RWPE1 (cell line): ENCODE data around the gene CCNL1.

Experiments
- CTCF ChIA-PET: fragments of 350-600 bp; sonication (Branson Sonifier 250); formaldehyde crosslinking; extraction: SDS; loops from one replicate; lab custom pipeline; 2021; lab: Yijun Ruan, JAX
- POLR2A ChIA-PET: fragments of 400-600 bp; formaldehyde crosslinking; extraction: SDS; loops from one replicate; lab custom pipeline; 2020; ENCODE audit warnings: antibody characterized with exemption; ENCODE audit not compliant: low non-redundant PET; lab: Yijun Ruan, JAX
- DNase-seq: peaks from one replicate; pipeline ENCODE4 v3.0.0; 2012; ENCODE audit warnings: low spot score
- H3K27ac ChIP-seq: fragments of 450-650 bp; 2 replicates; pipeline ENCODE4 v1.5.1; 2017
- CTCF ChIP-seq: fragments of 450-650 bp; conservative IDR thresholded peaks from 2 replicates; pipeline ENCODE4 v1.5.1; 2017; ENCODE audit warnings: low read depth, mild to moderate bottlenecking

Gene CCNL1

GRCh38 chr3:157099326-157100095 lies 60.4 kb downstream of the CCNL1 start:
- CTCF ChIA-PET: interaction anchor here (0.5 kb wide), 1 partner anchor 32 kb away, joined by 3 read pairs; no protein-coding TSS in a partner anchor
- DNase-seq: peak; percentile 42

GRCh38 chr3:157098823-157099185 lies 61.1 kb downstream of the CCNL1 start:
- ChIA-PET CTCF (no interaction called here), POLR2A (no interaction called here)
- no peak for DNase-seq
- no peak for TF ChIP-seq CTCF
- no peak overlapping the region for H3K27ac ChIP-seq

More at GRCh38 chr3:157099326-157100095, 60.4 kb downstream of the CCNL1 start:
- POLR2A ChIA-PET: no interaction called here
- peak overlapping the region; percentile 71 for H3K27ac ChIP-seq
- no peak for TF ChIP-seq CTCF

- CTCF ChIA-PET: no interaction called here
- DNase-seq: no peak
- POLR2A ChIA-PET: no interaction called here
- H3K27ac ChIP-seq: no peak overlapping the region
- TF ChIP-seq CTCF: no peak
Observed at GRCh38 chr3:157098121-157098822, 61.7 kb downstream of the CCNL1 start.
